RPMI8226 (cell line): ENCODE results near the gene PIK3R2.

ENCODE experiments used
- DNase-seq: peaks from one replicate; pipeline ENCODE4 v3.0.0-alpha.2; 2015

The PIK3R2 gene

DNA sequence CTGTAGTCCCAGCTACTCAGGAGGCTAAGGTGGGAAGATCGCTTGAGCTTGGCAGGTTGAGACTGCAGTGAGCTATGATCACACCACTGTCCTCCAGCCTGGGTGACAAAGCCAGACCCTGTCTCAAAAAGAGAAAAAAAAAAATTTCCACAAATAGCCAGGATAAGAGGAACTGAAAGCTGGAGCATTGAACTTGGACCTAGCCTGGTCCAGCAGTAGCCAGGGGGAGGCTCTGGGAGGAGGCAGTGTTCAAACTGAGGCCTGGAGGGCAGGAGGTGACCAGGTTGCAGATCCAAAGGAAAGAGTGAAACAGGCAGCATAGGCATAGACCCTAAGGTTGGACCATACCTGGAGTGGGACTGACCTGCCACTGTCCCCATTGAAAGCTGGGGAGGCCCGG is 26.9 kb upstream of the PIK3R2 start:
- no peak for DNase-seq

- no peak for DNase-seq
These were observed 24.9 kb upstream of the PIK3R2 start for GRCh38 chr19:18128044-18128443.

DNA sequence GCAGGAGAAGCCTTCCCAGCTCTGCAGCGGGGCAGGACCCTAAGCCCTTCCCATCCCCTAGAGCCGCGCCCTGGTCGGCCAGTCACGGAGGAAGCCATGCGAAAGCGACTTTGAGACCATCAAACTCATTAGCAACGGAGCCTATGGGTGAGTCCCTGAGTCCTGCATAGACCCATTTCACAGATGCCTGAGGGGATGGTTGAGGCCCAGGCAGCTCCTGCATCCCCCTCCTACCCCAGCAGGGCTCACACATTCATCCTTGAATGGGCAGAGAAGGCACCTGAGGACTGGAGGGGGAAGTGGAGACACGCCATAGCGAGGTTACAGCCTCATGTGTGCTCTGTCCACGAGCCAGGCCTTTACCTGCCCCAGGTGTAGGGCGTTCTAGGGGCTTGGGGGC is 24.2 kb upstream of the PIK3R2 start:
- no peak for DNase-seq

DNA sequence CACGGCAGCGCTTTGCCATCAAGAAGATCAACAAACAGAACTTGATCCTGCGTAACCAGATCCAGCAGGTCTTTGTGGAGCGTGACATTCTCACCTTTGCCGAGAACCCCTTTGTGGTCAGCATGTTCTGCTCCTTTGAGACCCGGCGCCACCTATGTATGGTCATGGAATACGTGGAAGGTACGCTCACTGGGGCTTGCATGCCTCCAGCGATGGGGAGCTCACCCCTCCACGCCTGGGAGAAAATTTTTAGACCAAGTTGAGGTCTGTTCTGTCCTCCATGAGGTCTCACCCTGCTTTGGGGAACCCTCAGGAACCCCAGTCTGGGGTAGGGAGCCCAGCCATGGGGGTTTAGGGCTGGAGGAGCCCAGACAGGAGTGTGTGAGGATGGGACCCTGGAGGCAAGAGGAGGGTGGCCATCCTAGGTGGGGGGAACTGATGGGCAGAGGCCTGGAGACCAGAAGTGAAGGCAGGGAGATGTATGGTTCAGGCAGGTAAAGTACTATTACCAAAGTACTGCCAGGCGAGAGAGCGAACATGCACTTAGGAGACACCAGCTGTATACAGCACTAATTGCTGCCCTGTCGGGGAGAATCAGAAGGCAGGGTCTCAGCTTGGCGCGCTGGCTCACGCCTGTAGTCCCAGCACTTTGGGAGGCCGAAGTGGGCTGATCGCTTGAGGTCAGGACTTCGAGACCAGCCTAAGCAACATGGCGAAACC is 22.3 kb upstream of the PIK3R2 start:
- DNase-seq: no peak

GRCh38 chr19:18131841-18132596 is 20.9 kb upstream of the PIK3R2 start:
- no peak for DNase-seq

DNA sequence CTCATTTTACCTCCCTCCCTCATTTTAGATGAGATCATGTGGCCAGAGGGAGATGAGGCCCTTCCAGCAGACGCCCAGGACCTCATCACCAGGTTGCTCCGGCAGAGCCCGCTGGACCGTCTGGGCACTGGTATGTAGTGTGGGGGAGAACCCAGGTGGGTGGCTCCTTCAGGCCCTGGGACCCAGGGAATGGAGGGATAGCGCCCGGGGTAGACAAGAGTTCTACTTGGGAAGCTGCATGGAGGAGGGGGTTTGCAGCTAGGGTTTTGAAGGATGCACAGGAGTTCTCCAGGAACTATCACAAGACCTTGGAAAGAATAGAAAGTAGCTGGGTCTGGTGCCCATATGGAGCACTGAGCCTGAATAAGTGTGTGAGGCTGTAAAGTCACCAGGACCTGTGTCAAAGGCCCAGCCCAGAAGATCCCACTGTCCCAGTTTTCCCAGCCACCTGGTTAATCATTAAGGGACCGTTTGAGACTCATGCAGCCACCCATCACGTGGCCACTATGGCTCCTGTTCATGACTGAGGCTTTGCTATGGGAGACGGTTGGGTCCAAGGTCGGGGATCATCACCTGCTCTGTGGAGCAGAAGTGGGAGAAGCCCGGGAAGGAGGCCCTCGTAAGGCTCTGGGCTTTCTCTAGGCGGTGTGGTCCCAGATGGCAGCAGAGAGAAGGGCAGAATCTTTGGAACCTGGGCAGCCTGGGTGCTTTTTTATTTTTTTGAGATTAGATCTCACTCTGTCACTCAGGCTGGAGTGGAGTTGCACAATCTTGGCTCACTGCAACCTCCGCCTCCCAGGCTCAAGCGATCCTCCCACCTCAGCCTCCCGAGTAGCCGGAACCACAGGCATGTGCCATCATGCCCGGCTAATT is 17.0 kb upstream of the PIK3R2 start:
- no peak for DNase-seq

GRCh38 chr19:18137242-18137641 is 15.7 kb upstream of the PIK3R2 start:
- no peak for DNase-seq

- no peak for DNase-seq
These were observed 15.2 kb upstream of the PIK3R2 start for GRCh38 chr19:18137657-18138339.

DNA sequence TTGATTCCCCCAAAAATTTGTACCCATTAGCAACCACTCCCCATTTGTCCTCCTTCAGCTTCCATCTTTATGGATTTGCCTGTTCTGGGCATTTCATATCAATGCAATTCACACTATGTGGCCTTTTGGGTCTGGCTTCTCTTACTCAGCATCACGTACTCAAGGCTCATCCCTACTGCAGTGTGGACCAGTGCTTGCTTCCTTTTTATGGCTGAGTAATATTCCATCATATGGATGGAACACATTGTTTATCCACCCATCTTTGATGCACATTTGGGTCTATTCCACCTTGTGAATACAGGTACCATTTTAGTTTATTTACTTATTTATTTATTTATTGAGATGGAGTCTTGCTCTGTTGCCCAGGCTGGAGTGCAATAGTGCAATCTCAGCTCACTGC is 12.5 kb upstream of the PIK3R2 start:
- DNase-seq: no peak

GRCh38 chr19:18141031-18141430 is 11.9 kb upstream of the PIK3R2 start:
- DNase-seq: no peak

DNA sequence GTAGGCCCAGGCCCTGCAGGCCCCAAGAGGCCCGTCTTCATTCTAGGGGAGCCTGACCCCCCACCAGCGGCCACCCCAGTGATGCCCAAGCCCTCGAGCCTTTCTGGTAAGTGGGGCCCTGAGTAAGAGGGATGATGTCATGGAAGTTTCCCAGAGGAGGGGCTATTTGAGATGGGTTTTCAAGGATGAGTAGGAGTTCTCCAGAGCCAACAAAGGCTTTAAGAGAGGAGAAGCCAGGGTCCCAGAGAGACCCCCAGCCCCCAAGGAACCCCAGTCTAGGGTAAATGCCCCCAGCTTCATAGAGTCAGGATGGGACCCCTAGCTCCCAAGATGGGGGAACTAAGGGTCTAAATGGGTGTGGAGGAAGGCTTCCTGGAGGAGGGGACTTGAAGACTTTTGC is 9.1 kb upstream of the PIK3R2 start:
- DNase-seq: no peak

GRCh38 chr19:18144361-18144760 is 8.6 kb upstream of the PIK3R2 start:
- DNase-seq: no peak

GRCh38 chr19:18144906-18145305 is 8.1 kb upstream of the PIK3R2 start:
- DNase-seq: no peak

- no peak for DNase-seq
These were observed 7.5 kb upstream of the PIK3R2 start for GRCh38 chr19:18145391-18145999.

DNA sequence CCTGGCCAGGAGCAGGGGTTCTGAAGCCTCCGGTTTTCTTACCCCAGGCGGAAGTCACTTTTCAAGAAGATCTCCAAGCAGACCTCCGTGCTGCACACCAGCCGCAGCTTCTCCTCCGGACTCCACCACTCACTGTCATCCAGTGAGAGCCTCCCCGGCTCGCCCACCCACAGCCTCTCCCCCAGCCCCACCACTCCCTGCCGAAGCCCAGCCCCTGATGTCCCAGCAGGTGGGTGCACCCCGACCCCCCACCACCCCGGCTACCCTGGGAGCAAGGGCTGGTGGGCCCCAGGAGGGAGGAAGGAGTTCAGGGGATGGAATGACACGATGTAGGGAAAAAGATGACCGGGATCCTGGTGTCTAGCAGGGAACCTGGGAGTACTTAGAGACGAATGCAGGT is 5.6 kb upstream of the PIK3R2 start:
- no peak for DNase-seq

- DNase-seq: no peak
These were observed 3.4 kb upstream of the PIK3R2 start for GRCh38 chr19:18149596-18149975.

- DNase-seq: no peak
These were observed 2.0 kb upstream of the PIK3R2 start for GRCh38 chr19:18150776-18151624.

DNA sequence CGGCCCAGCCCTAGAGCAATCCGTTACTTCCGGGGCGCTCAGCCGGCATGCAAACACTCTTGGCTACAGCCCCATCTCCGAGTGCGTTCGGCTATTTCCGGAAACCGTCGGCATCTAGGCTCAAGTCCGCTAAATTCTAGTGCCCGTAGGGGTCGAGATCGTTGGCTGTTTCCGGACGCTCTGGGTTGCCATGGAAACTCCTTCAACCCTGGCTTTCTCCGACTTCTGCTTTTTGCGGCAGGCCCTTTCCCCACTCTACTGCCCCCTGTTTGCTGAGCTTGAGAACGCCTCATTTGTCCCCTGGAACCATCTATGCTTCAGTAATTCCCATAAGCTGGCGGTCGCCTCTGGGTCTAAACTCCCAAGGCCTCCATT is 534 bp upstream of the PIK3R2 start:
- DNase-seq: peak; percentile 100

GRCh38 chr19:18153556-18154134 is 682 bp downstream of the PIK3R2 start:
- DNase-seq: peak; percentile 32

DNA sequence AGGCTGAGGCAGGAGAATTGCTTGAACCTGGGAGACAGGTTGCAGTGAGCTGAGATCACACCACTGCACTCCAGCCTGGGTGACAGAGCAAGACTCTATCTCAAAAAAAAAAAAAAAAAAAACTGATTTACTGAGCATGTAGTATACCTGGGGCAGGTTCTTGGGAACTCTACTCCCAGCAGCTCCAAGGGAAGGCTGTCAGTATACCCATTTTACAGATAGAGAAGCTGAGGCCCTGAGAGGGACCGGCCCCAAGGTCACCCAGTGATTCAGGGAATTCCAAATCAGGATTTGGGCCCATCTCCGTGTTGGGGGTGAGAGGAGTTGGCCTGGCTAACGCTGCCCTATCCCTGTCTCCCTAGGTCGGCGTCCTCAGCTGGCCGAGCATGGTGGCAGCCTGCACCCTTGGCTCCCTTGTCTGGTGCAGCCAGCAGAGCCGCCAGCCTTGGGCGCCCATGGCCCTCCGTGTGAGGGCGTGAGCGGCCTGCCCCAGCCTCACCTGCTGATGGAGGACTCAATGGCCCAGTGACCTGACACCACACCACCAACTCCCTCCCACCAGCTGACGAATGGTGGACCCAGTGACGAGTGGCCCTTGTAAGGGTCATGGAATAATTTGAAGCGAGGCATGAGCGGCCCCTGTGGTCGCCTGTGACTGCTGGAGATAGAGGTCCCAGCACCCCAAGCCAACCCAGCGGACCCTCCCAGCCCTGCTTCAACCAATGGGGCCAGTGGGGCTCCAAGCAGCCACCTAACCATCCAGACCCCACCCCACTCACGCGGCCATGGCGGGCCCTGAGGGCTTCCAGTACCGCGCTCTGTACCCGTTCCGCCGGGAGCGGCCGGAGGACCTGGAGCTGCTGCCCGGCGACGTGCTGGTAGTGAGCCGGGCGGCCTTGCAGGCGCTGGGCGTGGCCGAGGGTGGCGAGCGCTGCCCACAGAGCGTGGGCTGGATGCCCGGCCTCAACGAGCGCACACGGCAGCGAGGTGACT is 2.4 kb downstream of the PIK3R2 start:
- DNase-seq: no peak
